Cardiac muscle cell (in vitro differentiated cells and primary cell): ENCODE results near the gene LCA5L. TPM values are rescaled to one million over a fixed set of nuclear protein-coding genes. Genes with fewer than 3 reads are reported as not detected.

Source experiments
- DNase-seq, 2 donors: peaks; one replicate each; pipeline versions ENCODE4 v3.0.0 to v3.0.0-alpha.2; 2010 to 2017; ENCODE audit warnings: low read depth in 1 of 2, low spot score in 1 of 2
- H3K27ac ChIP-seq: fragments of 200-600 bp; sonication (generic); 2 replicates; pipeline ENCODE4 v1.5.1; 2016
- H3K27me3 ChIP-seq: fragments of 200-600 bp; sonication (generic); 2 replicates; pipeline ENCODE4 v1.6.0; 2016; ENCODE audit warnings: control low read depth
- H3K36me3 ChIP-seq: fragments of 200-600 bp; sonication (generic); 2 replicates; pipeline ENCODE4 v1.5.1; 2016; ENCODE audit warnings: control low read depth
- H3K4me1 ChIP-seq: fragments of 200-600 bp; sonication (generic); 2 replicates; pipeline ENCODE4 v1.8.1; 2017; ENCODE audit warnings: low read depth, mild to moderate bottlenecking, mixed run types
- H3K4me3 ChIP-seq: fragments of 200-600 bp; sonication (generic); 2 replicates; pipeline ENCODE4 v1.5.1; 2016; ENCODE audit warnings: mild to moderate bottlenecking
- H3K9me3 ChIP-seq: fragments of 200-600 bp; sonication (generic); 2 replicates; pipeline ENCODE4 v1.5.1; 2017; ENCODE audit warnings: low read depth, mild to moderate bottlenecking, control low read depth
- polyA plus RNA-seq: library from polyadenylated mRNA; unstranded; fragments of >200 nt; fragmentation: Nextera tagmentation; extraction: Ambion mirVana; gene quantifications from 2 replicates; pipeline ENCODE4 v1.2.1, GENCODE V29; 2016
- total RNA-seq: library from RNA; depleted of rRNA; stranded (reverse); fragments of >200 nt; gene quantifications from 2 replicates; pipeline ENCODE4 v1.2.3, GENCODE V29; 2016
- TF ChIP-seq, protein P1 (sequence below): IDR thresholded peaks from 2 replicates; pipeline ENCODE4 v1.5.1; 2012; ENCODE audit warnings: low read depth, mild to moderate bottlenecking, low read length

The LCA5L gene
- total and polyA plus RNA-seq, 2 experiments from 2014 or later = 2.9 to 5.0 TPM

DNA sequence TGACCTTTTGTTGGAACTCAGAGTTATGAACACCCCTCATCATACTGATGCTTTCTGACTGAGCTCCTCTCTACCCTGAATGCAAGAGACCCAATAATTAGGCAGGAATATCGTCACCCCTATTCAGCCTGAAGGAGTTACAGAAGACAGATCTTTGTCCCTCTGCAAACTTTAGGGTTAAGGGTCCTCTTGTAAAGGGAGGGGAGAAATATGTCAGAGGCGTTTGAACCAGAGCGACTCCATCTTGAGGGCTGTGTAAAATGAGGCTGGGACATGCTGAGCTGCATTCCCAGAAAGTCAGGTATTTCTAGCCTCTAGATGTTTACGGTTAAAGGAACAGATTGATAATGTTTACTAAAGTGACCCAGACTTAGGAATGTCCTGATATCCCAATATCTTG, 86.2 kb downstream of the LCA5L start:
- TF ChIP-seq, protein P1, sequence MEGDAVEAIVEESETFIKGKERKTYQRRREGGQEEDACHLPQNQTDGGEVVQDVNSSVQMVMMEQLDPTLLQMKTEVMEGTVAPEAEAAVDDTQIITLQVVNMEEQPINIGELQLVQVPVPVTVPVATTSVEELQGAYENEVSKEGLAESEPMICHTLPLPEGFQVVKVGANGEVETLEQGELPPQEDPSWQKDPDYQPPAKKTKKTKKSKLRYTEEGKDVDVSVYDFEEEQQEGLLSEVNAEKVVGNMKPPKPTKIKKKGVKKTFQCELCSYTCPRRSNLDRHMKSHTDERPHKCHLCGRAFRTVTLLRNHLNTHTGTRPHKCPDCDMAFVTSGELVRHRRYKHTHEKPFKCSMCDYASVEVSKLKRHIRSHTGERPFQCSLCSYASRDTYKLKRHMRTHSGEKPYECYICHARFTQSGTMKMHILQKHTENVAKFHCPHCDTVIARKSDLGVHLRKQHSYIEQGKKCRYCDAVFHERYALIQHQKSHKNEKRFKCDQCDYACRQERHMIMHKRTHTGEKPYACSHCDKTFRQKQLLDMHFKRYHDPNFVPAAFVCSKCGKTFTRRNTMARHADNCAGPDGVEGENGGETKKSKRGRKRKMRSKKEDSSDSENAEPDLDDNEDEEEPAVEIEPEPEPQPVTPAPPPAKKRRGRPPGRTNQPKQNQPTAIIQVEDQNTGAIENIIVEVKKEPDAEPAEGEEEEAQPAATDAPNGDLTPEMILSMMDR = no peak
- Histone ChIP-seq H3K27ac (no peak overlapping the region), H3K9me3 (no peaks in the 10 kb centered on the region), H3K4me1 (no peaks in the 10 kb centered on the region), H3K27me3 (no peaks in the 10 kb centered on the region), H3K4me3 (no peak overlapping the region), H3K36me3 (no peaks in the 10 kb centered on the region)
- DNase-seq = no peak

Other genes starting within 250 kb of the LCA5L start
- gene BRWD1, start 132.1 kb downstream of the LCA5L start, total RNA-seq = 29.2 and 62.8 TPM in 2 replicates
- 32.6 and 42.9 TPM in 2 replicates for gene BRWD1, start 132.1 kb downstream of the LCA5L start, polyA plus RNA-seq
- gene HMGN1, start 96.7 kb downstream of the LCA5L start, total RNA-seq = 258 and 375 TPM in 2 replicates
- 559 and 612 TPM in 2 replicates for gene HMGN1, start 96.7 kb downstream of the LCA5L start, polyA plus RNA-seq
- gene SH3BGR, start 6.2 kb upstream of the LCA5L start, total RNA-seq = 116 and 168 TPM in 2 replicates
- 326 TPM in 2 replicates for gene SH3BGR, start 6.2 kb upstream of the LCA5L start, polyA plus RNA-seq
- gene B3GALT5, start 167.2 kb upstream of the LCA5L start, total RNA-seq = 1.4 and 2.0 TPM in 2 replicates
- gene B3GALT5, start 167.2 kb upstream of the LCA5L start, polyA plus RNA-seq = 0.40 and 1.1 TPM in 2 replicates